Smooth muscle cell of the brain vasculature (primary cell): Measurements from ENCODE around the gene SLC25A6.
"Not testable (repeated sequence)": the region's sequence is repeated elsewhere in the genome, so short reads cannot be mapped to it uniquely, and the experiment has no call there.

Experiments
- DNase-seq: peaks from one replicate; pipeline ENCODE4 v3.0.0-alpha.2; 2012; ENCODE audit warnings: low read depth, low spot score

Gene SLC25A6

GRCh38 chrX:1354036-1355019 is 37.6 kb downstream of the SLC25A6 start:
- DNase-seq, result no peak

- DNase-seq, result no peak
Measured at GRCh38 chrX:1351981-1352714, 39.8 kb downstream of the SLC25A6 start.

DNA sequence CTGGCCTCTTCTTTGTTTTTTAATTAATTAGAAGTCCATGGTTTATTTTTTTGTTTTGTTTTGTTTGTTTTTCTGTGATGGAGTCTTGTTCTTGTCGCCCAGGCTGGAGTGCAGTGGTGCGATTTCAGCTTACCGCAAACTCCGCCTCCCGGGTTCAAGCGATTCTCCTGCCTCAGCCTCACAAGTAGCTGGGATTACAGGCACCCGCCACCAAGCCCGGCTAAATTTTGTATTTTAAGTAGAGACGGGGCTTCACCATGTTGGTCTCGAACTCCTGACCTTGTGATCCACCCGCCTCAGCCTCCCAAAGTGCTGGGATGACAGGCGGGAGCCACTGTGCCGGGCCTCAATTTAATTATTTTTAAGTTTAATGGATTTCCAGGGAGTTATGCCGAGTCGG is 42.3 kb downstream of the SLC25A6 start:
- DNase-seq, result not testable (repeated sequence)

DNA sequence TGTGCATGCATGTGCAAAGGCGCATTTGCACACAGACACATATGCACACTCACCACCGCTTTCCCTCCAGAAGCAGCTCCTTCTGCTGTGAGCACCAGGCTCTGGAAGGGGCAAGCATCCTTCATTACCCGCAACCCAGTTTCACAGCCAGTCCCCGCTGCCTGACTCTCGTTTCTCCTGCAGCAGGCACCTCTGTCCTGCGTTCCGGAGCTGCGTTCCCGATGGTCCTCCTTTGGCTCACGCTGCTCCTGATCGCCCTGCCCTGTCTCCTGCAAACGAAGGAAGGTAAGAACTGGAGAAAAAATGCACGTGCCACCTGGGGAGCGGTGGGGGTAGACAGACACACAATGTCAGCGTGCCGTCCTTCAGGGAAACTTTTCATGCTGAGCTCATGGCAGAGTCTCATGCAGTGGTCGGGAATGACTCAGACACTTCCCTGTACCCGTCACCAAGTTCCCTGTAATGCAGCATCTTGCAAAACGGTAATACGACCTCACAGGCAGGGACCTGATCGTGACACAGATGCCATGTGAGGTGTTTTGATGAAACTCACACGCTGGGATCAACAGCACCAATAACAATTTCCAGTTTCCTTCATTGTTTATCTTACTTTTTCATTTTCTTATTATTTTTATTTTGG is 50.2 kb downstream of the SLC25A6 start:
- DNase-seq, result no peak

- DNase-seq, result no peak
Measured at GRCh38 chrX:1336948-1337779, 54.7 kb downstream of the SLC25A6 start.

DNA sequence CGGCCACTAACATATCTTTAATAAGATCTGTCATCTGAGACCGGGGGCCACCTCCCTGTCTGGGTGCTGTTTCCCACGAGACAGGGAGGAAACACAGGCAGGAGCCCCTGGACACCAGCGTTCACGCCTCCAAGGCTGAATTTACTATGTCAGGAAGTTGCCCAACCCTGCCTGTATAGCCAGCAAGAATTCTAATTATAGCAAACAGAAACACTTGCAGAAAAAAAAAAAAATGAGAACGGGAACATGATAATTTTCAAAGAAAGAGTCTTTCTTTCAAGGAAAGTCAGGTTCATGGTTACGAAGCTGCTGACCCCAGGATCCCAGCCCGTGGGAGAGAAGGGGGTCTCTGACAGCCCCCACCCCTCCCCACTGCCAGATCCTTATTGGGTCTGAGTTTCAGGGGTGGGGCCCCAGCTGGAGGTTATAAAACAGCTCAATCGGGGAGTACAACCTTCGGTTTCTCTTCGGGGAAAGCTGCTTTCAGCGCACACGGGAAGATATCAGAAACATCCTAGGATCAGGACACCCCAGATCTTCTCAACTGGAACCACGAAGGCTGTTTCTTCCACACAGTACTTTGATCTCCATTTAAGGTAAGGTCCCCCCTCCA is 55.5 kb downstream of the SLC25A6 start, which contains the start of gene IL3RA:
TSS of gene IL3RA (plus strand) at position 455 of the 613 bp plus-strand sequence. CDS start 4,981 bp downstream, outside the sequence.
- no peak for DNase-seq
